ENCODE measurements around the gene RABL2B. TPM values are rescaled to one million over a fixed set of nuclear protein-coding genes. Genes with fewer than 3 reads are reported as not detected.

RABL2B gene
- total RNA-seq, result 10.6 and 12.2 TPM in 2 replicates

GRCh38 chr22:50783033-50783879 lies at the start of gene RABL2B:
RABL2B (minus strand) TSS chr22:50783636; CDS start chr22:50782294, 1,342 bp downstream.

GRCh38 chr22:50737728-50738648 lies 45.4 kb downstream of the RABL2B start, which contains the start of gene ACR:
ACR (plus strand) TSS chr22:50738204; CDS start chr22:50738236, 32 bp downstream.

Other genes starting within 250 kb of the RABL2B start
- gene KLHDC7B, start 237.7 kb downstream of the RABL2B start, total RNA-seq, result not detected in 2 replicates
- gene SYCE3, start 220.7 kb downstream of the RABL2B start, total RNA-seq, result not detected in 2 replicates
- 1.6 and 2.1 TPM in 2 replicates for gene CPT1B, start 205.2 kb downstream of the RABL2B start, total RNA-seq
- gene CHKB, start 200.8 kb downstream of the RABL2B start, total RNA-seq, result 21.1 and 30.4 TPM in 2 replicates
- gene MAPK8IP2, start 182.8 kb downstream of the RABL2B start, total RNA-seq, result 0.13 and 0.14 TPM in 2 replicates
- 14.8 and 18.7 TPM in 2 replicates for gene ARSA, start 155.5 kb downstream of the RABL2B start, total RNA-seq
- 36.4 and 54.3 TPM in 2 replicates for gene SHANK3, start 110.8 kb downstream of the RABL2B start, total RNA-seq
- 0.80 and 0.93 TPM in 2 replicates for gene ACR, start 45.4 kb downstream of the RABL2B start, total RNA-seq